AG04450 (cell line): Measurements from ENCODE around the gene MAP3K2. TPM values are rescaled to one million over a fixed set of nuclear protein-coding genes. Genes with fewer than 3 reads are reported as not detected.

Experiments
- CTCF ChIA-PET: fragments of 300-600, 350-600 bp; formaldehyde crosslinking; extraction: SDS; loops from one replicate; lab custom pipeline; 2022; ENCODE audit warnings: antibody characterized with exemption, inconsistent platforms; lab: Charles Lee
- POLR2A ChIA-PET: fragments of 350-600 bp; formaldehyde crosslinking; extraction: SDS; loops from one replicate; lab custom pipeline; 2021; ENCODE audit warnings: antibody characterized with exemption, inconsistent platforms; lab: Yijun Ruan, JAX
- DNase-seq: peaks from one replicate; pipeline ENCODE4 v3.0.0-alpha.2; 2011; ENCODE audit warnings: low read depth, low spot score
- H3K27ac ChIP-seq: one replicate; pipeline ENCODE4 v1.5.1; 2012; ENCODE audit warnings: low read depth, low read length, control low read depth
- H3K27me3 ChIP-seq: one replicate; pipeline ENCODE4 v1.6.0; 2012; ENCODE audit warnings: low read length; ENCODE audit not compliant: control insufficient read depth, insufficient read depth
- H3K4me3 ChIP-seq: 2 replicates; pipeline ENCODE4 v1.5.1; 2011; ENCODE audit warnings: mild to moderate bottlenecking, low read depth, low read length, control low read depth
- H3K9me3 ChIP-seq: 2 replicates; pipeline ENCODE4 v1.5.1; 2012; ENCODE audit warnings: low read length; ENCODE audit not compliant: control insufficient read depth, insufficient read depth
- polyA plus RNA-seq: library from polyadenylated mRNA; depleted of rRNA; stranded (reverse); fragments of >200 nt; gene quantifications from 2 replicates; pipeline ENCODE4 v1.2.3, GENCODE V29; 2011
- TF ChIP-seq, protein P1 (sequence below): IDR thresholded peaks from 2 replicates; pipeline ENCODE4 v1.5.1; 2011; ENCODE audit warnings: low read depth, low read length, control low read depth, inconsistent platforms

The MAP3K2 gene
- polyA plus RNA-seq, 1 experiment = 15.5 TPM

GRCh38 chr2:127388423-127389164, 819 bp upstream of the MAP3K2 start:
- H3K27ac ChIP-seq = peak overlapping the region; percentile 69
- TF ChIP-seq, protein P1, sequence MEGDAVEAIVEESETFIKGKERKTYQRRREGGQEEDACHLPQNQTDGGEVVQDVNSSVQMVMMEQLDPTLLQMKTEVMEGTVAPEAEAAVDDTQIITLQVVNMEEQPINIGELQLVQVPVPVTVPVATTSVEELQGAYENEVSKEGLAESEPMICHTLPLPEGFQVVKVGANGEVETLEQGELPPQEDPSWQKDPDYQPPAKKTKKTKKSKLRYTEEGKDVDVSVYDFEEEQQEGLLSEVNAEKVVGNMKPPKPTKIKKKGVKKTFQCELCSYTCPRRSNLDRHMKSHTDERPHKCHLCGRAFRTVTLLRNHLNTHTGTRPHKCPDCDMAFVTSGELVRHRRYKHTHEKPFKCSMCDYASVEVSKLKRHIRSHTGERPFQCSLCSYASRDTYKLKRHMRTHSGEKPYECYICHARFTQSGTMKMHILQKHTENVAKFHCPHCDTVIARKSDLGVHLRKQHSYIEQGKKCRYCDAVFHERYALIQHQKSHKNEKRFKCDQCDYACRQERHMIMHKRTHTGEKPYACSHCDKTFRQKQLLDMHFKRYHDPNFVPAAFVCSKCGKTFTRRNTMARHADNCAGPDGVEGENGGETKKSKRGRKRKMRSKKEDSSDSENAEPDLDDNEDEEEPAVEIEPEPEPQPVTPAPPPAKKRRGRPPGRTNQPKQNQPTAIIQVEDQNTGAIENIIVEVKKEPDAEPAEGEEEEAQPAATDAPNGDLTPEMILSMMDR = no peak
- no peaks in the 10 kb centered on the region for H3K27me3 ChIP-seq
- CTCF ChIA-PET = interaction anchor here (1.1 to 1.3 kb wide), 2 partner anchors 65 to 90 kb away, joined by 3 read pairs; no protein-coding TSS in a partner anchor
- H3K4me3 ChIP-seq = peak overlapping the region; percentile 71
- POLR2A ChIA-PET = no interaction called here
- no peaks in the 10 kb centered on the region; the same call in 1 of the 2 replicates for H3K9me3 ChIP-seq
- no peak for DNase-seq

DNA sequence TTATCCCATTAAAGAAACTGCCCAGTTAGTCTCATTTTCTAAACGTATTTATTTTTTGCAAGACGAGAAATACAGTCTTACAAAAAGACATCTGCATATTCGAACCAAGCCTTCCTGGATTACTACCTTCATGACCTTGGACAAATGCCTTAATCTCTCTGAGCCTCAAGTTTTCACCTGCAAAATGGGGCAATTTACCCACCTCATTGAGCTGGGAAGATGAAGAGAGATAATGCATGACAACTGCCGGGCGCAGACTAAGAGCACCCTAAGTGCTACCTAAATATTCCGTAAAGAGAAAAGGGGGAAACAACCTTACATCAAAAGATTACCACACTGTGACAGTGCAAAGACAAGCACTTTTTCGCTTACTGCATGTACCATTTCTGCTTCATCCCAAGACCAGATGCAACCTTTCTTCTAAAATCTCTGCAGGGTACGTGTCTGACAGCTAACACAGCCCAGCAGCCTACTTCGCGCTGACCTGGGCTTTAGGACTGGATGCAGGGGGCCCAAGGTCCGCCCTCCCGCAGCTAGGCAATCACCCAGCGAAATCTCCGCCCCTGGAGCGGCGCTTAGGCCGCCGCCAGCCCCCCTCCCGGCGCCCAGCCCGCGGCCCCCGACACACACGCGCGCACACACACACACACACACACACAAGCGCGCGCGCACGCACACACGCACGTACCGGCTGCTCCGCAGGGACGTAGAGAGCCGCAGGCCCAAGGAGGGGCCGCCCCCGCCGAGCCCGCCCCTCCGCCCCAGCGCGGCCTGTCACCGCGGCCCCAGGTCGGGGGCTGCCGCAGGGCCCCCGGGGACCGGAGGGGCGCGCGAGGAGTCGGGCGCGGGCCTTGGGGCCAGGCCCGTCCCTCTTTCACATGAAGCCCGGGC, 766 bp downstream of the MAP3K2 start:
- TF ChIP-seq, protein P1 = no peak
- ChIA-PET CTCF (interaction anchor here (0.6 to 1.8 kb wide), 3 partner anchors 63 to 737 kb away, joined by 3 to 4 read pairs (median 4); no protein-coding TSS in a partner anchor), POLR2A (interaction anchor here (0.6 kb wide), 1 partner anchor 32 kb away, joined by 3 read pairs; no protein-coding TSS in a partner anchor)
- H3K9me3 ChIP-seq = no peaks in the 10 kb centered on the region; the same call in 1 of the 2 replicates
- H3K27me3 ChIP-seq = no peaks in the 10 kb centered on the region
- peak; percentile 78 for DNase-seq
- peak overlapping the region; percentile 96 for H3K27ac ChIP-seq
- H3K4me3 ChIP-seq = peak overlapping the region; percentile 78

DNA sequence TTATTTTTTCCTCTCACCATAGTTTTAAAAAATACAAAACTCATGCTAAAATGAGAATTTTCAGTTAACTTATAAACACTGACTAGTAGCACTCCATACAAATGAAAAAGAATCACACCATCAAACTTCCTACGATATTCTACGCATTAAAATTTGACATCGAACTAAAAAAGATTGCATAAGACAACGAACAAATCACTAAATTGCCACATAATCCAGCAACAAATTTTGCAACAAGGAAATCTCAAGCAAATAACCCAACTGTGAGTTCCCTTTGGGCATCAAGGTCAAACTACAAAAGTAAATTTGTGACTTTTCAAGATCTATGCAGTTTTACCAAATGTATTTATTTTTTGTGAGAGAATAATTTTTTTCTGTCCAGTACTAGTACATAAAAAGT, 1.5 kb downstream of the MAP3K2 start:
- ChIA-PET POLR2A (no interaction called here), CTCF (interaction anchor here (0.6 to 1.8 kb wide), 3 partner anchors 62 to 737 kb away, joined by 3 to 4 read pairs (median 4); no protein-coding TSS in a partner anchor)
- H3K4me3 ChIP-seq = peak overlapping the region; percentile 78
- H3K27ac ChIP-seq = no peak overlapping the region
- TF ChIP-seq, protein P1 = no peak
- no peak for DNase-seq
- H3K9me3 ChIP-seq = no peaks in the 10 kb centered on the region; the same call in 1 of the 2 replicates
- H3K27me3 ChIP-seq = no peaks in the 10 kb centered on the region

DNA sequence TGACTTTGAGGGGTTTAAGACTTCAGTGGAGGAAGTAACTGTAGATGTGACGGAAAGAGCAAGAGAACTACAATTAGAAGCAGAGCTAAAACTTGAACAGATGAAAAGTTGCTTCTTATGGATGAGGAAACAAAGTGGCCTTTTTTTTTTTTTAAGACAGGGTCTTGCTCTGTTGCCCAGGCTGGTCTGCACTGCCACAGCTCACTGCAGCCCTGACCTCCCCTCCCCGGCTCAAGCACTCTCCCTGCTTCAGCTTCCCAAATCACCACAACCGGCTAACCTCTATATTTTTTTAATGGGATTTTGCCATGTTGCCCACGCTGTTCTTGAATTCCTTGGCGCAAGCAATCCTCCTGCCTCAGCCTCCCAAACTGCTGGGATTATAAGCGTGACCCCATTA, 3.2 kb downstream of the MAP3K2 start:
- CTCF ChIA-PET = no interaction called here
- POLR2A ChIA-PET = no interaction called here
- H3K4me3 ChIP-seq = no peak overlapping the region
- no peak for DNase-seq
- TF ChIP-seq, protein P1 = no peak
- no peaks in the 10 kb centered on the region for H3K27me3 ChIP-seq
- H3K27ac ChIP-seq = no peak overlapping the region
- H3K9me3 ChIP-seq = no peaks in the 10 kb centered on the region; the same call in 1 of the 2 replicates
